ENCODE results near the gene UBE2A. TPM values are rescaled to one million over a fixed set of nuclear protein-coding genes. Genes with fewer than 3 reads are reported as not detected.

The UBE2A gene
- polyA plus RNA-seq (2013, experiment 1 of 4) = 57.8 TPM
- polyA plus RNA-seq (2013, experiment 2 of 4) = 64.5 TPM
- 54.0 TPM for polyA plus RNA-seq (2013, experiment 3 of 4)
- 61.0 TPM for polyA plus RNA-seq (2013, experiment 4 of 4)

DNA sequence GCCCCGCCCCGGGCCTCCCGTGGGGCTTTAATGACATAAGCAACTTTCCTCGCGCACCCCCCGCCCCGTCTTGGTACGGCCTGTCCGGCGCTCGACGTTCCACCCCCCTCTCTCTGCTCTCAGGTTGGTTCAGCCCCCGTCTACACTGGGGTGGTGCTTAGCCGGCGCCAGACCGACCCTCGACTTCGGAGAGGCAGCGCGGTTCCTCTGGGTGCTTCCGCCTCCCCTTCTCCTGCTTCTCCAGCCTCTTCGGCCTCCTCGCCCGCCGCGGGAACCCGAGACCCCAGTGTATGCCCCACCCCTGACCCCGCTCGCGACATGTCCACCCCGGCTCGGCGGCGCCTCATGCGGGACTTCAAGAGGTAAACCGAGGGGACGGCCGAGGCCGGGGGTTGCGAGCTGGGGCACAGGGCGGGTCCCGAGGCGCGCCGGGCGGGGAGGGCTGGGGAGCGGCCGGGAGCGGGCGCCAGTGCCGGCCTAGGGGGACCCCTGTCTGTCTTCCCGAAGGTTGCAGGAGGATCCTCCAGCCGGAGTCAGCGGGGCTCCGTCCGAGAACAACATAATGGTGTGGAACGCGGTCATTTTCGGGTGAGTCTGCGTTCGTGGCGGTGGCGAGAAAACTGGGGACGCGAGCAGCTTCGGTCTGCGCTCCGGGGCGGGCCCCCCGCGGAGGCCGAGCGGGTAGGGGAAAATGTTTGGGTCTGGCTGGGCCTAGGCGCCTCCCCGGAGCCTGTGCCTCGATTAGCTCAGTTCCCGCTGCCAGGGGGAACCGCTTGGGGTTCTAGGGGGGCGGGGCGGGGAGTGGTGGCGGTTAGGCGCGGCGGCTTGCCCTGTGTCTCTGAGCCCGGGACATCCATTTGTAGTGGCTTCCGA, at the start of gene UBE2A:
UBE2A (plus strand) TSS at position 170 of the 873 bp plus-strand sequence; CDS start at position 319, 149 bp downstream.
- WGBS, 2 experiments = 0% methylated on average over 85 to 86 of the region's 86 CpGs
- Histone ChIP-seq H3K27ac (ENCODE audit: insufficient read depth, low read depth, low read length, poor library complexity, severe bottlenecking) (peak within 1 kb of the TSS; percentile 69), H3K9me3 (ENCODE audit: control insufficient read depth, low read length) (no peaks in the 10 kb centered on the region), H3K4me1 (ENCODE audit: control insufficient read depth, insufficient read depth, low read length) (no peaks in the 10 kb centered on the region), H3K36me3 (ENCODE audit: control insufficient read depth, insufficient read depth, low read length) (no peaks in the 10 kb centered on the region), H3K4me3 (ENCODE audit: insufficient read depth, low read depth, low read length) (peak within 1 kb of the TSS; percentile 64), H3K27me3 (ENCODE audit: control insufficient read depth, insufficient read depth, low read length, poor library complexity, severe bottlenecking) (no peaks in the 10 kb centered on the region)

DNA sequence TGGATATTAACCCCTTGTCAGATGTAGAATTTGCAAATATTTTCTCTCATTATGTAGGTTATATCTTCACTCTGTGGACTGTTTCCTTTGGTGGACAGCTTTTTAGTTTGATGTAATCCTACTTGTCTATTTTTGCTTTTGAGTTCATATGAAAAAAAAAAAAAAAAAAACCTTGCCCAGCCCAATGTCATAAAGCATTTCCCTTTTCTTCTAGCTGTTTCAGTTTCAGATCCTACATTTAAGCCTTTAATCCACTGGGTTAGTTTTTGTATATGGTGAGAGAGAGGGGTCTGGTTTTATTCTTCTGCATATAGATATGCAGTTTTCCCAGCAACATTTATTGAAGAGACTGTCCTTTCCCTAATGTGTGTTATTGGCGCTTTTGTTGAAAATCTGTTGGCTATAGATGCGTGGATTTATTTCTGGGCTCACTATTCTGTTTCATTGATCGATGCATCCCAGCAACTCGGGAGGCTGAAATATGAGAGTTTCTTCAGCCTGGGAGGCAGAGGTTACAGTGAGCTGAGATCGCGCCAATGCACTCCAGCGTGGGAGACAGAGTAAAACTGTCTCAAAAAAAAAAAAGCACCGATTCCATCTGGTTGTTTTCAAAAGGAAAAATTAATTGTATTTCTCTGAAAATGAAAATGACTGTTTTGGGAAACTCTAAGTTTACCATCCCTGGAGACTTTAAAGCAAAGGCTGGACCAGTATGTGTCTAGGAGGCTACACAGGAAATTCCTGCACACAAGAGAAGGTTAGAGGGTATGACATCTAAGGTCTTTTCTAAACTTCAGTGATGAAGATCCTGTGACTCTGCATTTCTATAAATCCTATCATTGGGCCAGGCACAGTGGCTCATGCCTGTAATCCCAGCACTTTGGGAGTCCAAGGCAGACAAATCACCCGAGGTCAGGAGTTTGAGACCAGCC, 44.8 kb upstream of the UBE2A start:
- no peaks in the 10 kb centered on the region for H3K36me3 ChIP-seq (ENCODE audit: control insufficient read depth, insufficient read depth, low read length)
- WGBS, 2 experiments = 94 to 95% methylated on average over 9 of the region's 9 CpGs
- H3K4me3 ChIP-seq (ENCODE audit: insufficient read depth, low read depth, low read length) = no peak overlapping the region
- no peaks in the 10 kb centered on the region for H3K9me3 ChIP-seq (ENCODE audit: control insufficient read depth, low read length)
- no peaks in the 10 kb centered on the region for H3K4me1 ChIP-seq (ENCODE audit: control insufficient read depth, insufficient read depth, low read length)
- H3K27ac ChIP-seq (ENCODE audit: insufficient read depth, low read depth, low read length, poor library complexity, severe bottlenecking) = no peak overlapping the region
- no peaks in the 10 kb centered on the region for H3K27me3 ChIP-seq (ENCODE audit: control insufficient read depth, insufficient read depth, low read length, poor library complexity, severe bottlenecking)

DNA sequence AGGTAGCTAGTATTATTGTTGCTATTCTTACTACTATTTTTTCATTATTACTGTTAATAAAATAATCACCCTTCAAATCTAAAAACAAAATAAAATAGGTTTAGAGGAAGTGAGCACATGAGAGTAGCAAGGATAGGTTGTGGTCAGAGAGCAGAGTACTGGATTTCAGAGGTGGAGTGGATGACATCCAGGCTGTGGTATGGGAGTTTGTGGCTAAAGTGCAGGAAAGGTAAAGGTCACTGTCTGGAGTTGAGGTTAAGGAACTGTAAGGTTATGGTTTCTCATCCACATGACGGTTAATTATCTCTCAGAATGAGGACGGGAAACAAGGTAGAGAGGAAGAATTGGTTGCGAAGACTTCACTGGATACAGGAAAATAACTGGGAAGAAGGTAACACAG, 36.9 kb upstream of the UBE2A start:
- Histone ChIP-seq H3K36me3 (ENCODE audit: control insufficient read depth, insufficient read depth, low read length) (no peaks in the 10 kb centered on the region), H3K4me3 (ENCODE audit: insufficient read depth, low read depth, low read length) (no peak overlapping the region), H3K9me3 (ENCODE audit: control insufficient read depth, low read length) (no peaks in the 10 kb centered on the region), H3K4me1 (ENCODE audit: control insufficient read depth, insufficient read depth, low read length) (no peaks in the 10 kb centered on the region), H3K27me3 (ENCODE audit: control insufficient read depth, insufficient read depth, low read length, poor library complexity, severe bottlenecking) (no peaks in the 10 kb centered on the region), H3K27ac (ENCODE audit: insufficient read depth, low read depth, low read length, poor library complexity, severe bottlenecking) (no peak overlapping the region)
- 62 to 64% methylated on average over 3 of the region's 3 CpGs for WGBS, 2 experiments

DNA sequence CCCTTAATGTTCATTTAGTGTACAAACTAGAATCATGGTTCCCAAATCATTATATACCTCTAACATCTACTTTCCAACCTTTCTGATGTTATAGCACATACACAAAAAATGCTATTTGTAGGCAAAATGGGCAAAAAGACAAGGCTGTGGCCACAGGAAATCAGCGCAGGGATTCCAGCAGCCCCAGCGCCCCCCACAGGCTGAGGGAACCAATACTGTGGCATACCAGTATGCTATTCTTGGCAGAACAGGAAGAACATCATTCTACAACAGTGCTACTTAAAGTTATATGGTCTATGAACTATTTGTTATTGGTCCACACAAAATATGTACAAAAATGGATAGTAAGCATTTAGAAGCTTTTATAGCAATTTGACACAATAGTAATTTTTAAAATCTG, 34.5 kb upstream of the UBE2A start:
- 50 to 60% methylated on average over 2 of the region's 2 CpGs for WGBS, 2 experiments
- Histone ChIP-seq H3K27ac (ENCODE audit: insufficient read depth, low read depth, low read length, poor library complexity, severe bottlenecking) (no peak overlapping the region), H3K9me3 (ENCODE audit: control insufficient read depth, low read length) (no peaks in the 10 kb centered on the region), H3K4me1 (ENCODE audit: control insufficient read depth, insufficient read depth, low read length) (no peaks in the 10 kb centered on the region), H3K4me3 (ENCODE audit: insufficient read depth, low read depth, low read length) (no peak overlapping the region), H3K27me3 (ENCODE audit: control insufficient read depth, insufficient read depth, low read length, poor library complexity, severe bottlenecking) (no peaks in the 10 kb centered on the region), H3K36me3 (ENCODE audit: control insufficient read depth, insufficient read depth, low read length) (no peaks in the 10 kb centered on the region)

DNA sequence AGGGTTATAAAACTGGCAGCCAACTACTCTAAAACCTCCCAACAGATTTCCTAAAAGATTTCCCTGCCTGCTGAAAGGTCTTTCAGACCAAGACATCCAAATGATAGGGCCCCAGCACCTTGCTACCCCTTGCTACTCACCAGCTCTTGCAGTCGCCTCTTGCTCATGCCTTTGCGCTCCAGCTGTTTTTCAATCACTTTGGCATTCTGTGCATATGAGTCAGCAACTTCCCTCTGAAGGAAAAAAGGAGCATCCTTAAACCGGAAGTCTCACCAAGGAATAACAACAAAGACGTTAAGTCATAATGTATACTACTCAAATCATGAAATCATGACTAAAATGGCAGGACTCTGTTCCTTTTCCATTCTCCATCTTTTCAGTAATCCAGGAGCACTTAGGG, 33.2 kb upstream of the UBE2A start:
- no peaks in the 10 kb centered on the region for H3K36me3 ChIP-seq (ENCODE audit: control insufficient read depth, insufficient read depth, low read length)
- H3K27ac ChIP-seq (ENCODE audit: insufficient read depth, low read depth, low read length, poor library complexity, severe bottlenecking) = no peak overlapping the region
- no peak overlapping the region for H3K4me3 ChIP-seq (ENCODE audit: insufficient read depth, low read depth, low read length)
- 79 to 81% methylated on average over 3 to 4 of the region's 4 CpGs for WGBS, 2 experiments
- no peaks in the 10 kb centered on the region for H3K27me3 ChIP-seq (ENCODE audit: control insufficient read depth, insufficient read depth, low read length, poor library complexity, severe bottlenecking)
- H3K4me1 ChIP-seq (ENCODE audit: control insufficient read depth, insufficient read depth, low read length) = no peaks in the 10 kb centered on the region
- H3K9me3 ChIP-seq (ENCODE audit: control insufficient read depth, low read length) = no peaks in the 10 kb centered on the region

DNA sequence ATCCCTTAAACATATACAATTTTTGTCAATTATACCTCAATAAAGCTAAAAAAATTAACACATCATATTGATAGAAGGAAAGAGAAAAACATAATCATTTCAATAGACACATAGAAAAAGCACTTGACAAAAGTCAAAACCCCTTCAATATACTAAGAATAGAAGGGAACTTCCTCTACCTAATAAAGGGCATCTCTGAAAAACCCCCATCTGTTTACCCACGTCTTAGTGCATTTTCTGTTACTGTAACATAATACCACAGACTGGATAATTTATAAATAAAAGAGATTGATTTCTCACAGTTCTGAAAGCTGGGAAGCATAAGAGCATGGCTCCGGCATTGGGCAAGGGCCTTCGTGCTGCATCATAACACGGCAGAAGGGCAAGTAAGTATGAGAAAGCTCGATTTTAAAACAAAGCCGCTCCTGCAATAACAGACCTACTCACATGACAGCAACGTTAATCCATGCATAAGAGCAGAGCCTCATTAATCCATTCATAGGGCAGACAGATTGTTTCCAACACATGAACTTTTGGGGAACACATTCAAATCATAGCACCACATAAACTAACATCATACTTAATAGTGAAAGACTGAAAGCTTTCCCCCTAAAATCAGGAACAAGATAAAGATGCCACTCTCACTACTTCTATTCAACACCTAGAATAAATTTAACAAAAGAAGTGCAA, 24.9 kb upstream of the UBE2A start:
- Histone ChIP-seq H3K4me3 (ENCODE audit: insufficient read depth, low read depth, low read length) (no peak overlapping the region), H3K27me3 (ENCODE audit: control insufficient read depth, insufficient read depth, low read length, poor library complexity, severe bottlenecking) (no peaks in the 10 kb centered on the region), H3K4me1 (ENCODE audit: control insufficient read depth, insufficient read depth, low read length) (no peaks in the 10 kb centered on the region), H3K36me3 (ENCODE audit: control insufficient read depth, insufficient read depth, low read length) (no peaks in the 10 kb centered on the region), H3K9me3 (ENCODE audit: control insufficient read depth, low read length) (no peaks in the 10 kb centered on the region), H3K27ac (ENCODE audit: insufficient read depth, low read depth, low read length, poor library complexity, severe bottlenecking) (no peak overlapping the region)
- WGBS, 2 experiments = 74 to 76% methylated on average over 6 to 7 of the region's 7 CpGs

DNA sequence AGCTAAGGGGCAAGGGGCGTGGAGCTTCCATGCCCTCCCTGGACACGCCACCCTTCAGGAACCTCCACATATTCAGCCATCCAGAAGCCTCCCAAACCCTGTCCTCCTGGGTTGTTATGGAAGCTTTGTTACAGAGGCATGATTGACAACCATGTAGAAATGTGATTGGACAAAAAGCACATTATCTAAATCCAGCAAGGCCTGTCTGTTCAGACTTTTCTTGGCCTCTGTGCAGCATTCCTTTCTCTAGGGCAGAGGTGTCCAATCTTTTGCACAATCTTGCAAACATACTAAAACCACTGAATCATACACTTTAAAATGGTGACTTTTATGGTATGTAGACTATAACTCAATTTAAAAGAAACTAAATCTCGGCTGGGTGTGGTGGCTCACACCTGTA, 21.9 kb upstream of the UBE2A start:
- no peak overlapping the region for H3K4me3 ChIP-seq (ENCODE audit: insufficient read depth, low read depth, low read length)
- H3K36me3 ChIP-seq (ENCODE audit: control insufficient read depth, insufficient read depth, low read length) = no peaks in the 10 kb centered on the region
- H3K27me3 ChIP-seq (ENCODE audit: control insufficient read depth, insufficient read depth, low read length, poor library complexity, severe bottlenecking) = no peaks in the 10 kb centered on the region
- H3K4me1 ChIP-seq (ENCODE audit: control insufficient read depth, insufficient read depth, low read length) = no peaks in the 10 kb centered on the region
- H3K9me3 ChIP-seq (ENCODE audit: control insufficient read depth, low read length) = no peaks in the 10 kb centered on the region
- H3K27ac ChIP-seq (ENCODE audit: insufficient read depth, low read depth, low read length, poor library complexity, severe bottlenecking) = no peak overlapping the region
- 91 to 100% methylated on average over 1 to 3 of the region's 3 CpGs for WGBS, 2 experiments

DNA sequence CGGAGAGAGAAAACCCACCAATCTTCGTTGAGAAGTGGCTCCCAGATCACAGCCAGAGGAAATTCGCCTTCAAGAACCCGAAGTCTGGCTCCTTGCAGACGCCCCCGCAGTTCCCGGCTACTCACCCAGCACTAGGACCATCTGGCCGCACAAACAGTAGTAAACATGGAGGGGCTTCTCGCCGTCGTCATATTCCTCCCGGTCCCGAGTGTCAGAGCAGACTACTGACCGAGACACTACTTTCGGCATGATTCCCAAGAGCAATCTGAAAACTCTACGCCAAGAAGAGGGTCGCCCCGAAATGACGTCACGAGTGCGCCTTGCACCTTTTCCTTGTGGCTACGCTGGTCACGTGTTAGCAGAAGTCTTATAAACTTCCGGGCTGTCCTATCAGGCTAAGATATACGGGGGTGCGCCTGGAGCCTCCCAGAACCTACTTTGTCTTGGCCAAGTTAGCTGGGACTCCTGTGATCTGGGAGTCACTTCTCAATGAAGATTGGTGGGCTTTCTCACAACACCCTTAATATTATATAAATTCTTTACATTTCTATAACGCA, 9.2 kb upstream of the UBE2A start, which contains the start of gene STEEP1:
STEEP1 (minus strand) TSS at position 303 of the 557 bp plus-strand sequence; CDS start at position 249, 54 bp downstream.
- Histone ChIP-seq H3K4me1 (ENCODE audit: control insufficient read depth, insufficient read depth, low read length) (no peaks in the 10 kb centered on the region), H3K27me3 (ENCODE audit: control insufficient read depth, insufficient read depth, low read length, poor library complexity, severe bottlenecking) (no peaks in the 10 kb centered on the region), H3K36me3 (ENCODE audit: control insufficient read depth, insufficient read depth, low read length) (peaks cover 3% of the 10 kb centered on the region), H3K27ac (ENCODE audit: insufficient read depth, low read depth, low read length, poor library complexity, severe bottlenecking) (no peak within 1 kb of the TSS), H3K9me3 (ENCODE audit: control insufficient read depth, low read length) (no peaks in the 10 kb centered on the region), H3K4me3 (ENCODE audit: insufficient read depth, low read depth, low read length) (peak within 1 kb of the TSS; percentile 62)
- WGBS, 2 experiments = 1% methylated on average over 26 of the region's 27 CpGs

DNA sequence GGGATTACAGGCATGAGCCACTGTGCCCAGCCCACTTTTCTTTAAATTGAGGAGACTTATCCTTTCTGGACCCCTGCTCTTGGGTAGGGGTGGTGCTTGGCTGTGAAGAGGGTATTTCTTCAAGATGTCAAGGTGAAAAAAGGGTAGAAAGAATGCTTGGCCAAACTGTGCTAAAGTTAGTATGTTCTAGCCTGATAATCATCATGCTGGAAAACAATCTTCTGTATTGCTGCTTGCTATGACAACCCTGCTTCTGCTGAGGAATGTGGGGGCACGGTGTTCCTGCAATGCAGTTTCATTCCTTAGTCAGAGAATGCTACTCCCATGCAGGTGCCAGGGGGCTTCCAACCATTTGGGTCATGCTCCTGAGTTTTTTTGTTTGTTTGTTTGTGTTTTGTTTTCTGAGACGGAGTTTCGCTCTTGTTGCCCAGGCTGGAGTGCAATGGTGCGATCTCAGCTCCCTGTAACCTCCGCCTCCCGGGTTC, 4.0 kb upstream of the UBE2A start:
- H3K4me3 ChIP-seq (ENCODE audit: insufficient read depth, low read depth, low read length) = no peak overlapping the region
- 89 to 90% methylated on average over 6 of the region's 6 CpGs for WGBS, 2 experiments
- H3K36me3 ChIP-seq (ENCODE audit: control insufficient read depth, insufficient read depth, low read length) = no peaks in the 10 kb centered on the region
- no peak overlapping the region for H3K27ac ChIP-seq (ENCODE audit: insufficient read depth, low read depth, low read length, poor library complexity, severe bottlenecking)
- H3K9me3 ChIP-seq (ENCODE audit: control insufficient read depth, low read length) = no peaks in the 10 kb centered on the region
- no peaks in the 10 kb centered on the region for H3K4me1 ChIP-seq (ENCODE audit: control insufficient read depth, insufficient read depth, low read length)
- no peaks in the 10 kb centered on the region for H3K27me3 ChIP-seq (ENCODE audit: control insufficient read depth, insufficient read depth, low read length, poor library complexity, severe bottlenecking)

Data from ectodermal cell (in vitro differentiated cells).